Hindlimb muscle (tissue), 1 donor: Measurements from ENCODE around the gene VDAC2. TPM values are rescaled to one million over a fixed set of nuclear protein-coding genes. Genes with fewer than 3 reads are reported as not detected.
A peak's percentile ranks its signal among the peaks of the same experiment; 100 is the strongest.
"Not testable (repeated sequence)": the region's sequence is repeated elsewhere in the genome, so short reads cannot be mapped to it uniquely, and the experiment has no call there.

Source experiments
- DNase-seq: peaks from one replicate; pipeline ENCODE4 v3.0.0-alpha.2; 2013
- polyA plus RNA-seq: library from polyadenylated mRNA; unstranded; fragments of 120-200 nt; gene quantifications from one replicate; pipeline ENCODE4 v1.2.1, GENCODE V29; 2013; ENCODE audit not compliant: insufficient read length

VDAC2 gene, protein sequence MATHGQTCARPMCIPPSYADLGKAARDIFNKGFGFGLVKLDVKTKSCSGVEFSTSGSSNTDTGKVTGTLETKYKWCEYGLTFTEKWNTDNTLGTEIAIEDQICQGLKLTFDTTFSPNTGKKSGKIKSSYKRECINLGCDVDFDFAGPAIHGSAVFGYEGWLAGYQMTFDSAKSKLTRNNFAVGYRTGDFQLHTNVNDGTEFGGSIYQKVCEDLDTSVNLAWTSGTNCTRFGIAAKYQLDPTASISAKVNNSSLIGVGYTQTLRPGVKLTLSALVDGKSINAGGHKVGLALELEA
- polyA plus RNA-seq: 307 TPM

DNA sequence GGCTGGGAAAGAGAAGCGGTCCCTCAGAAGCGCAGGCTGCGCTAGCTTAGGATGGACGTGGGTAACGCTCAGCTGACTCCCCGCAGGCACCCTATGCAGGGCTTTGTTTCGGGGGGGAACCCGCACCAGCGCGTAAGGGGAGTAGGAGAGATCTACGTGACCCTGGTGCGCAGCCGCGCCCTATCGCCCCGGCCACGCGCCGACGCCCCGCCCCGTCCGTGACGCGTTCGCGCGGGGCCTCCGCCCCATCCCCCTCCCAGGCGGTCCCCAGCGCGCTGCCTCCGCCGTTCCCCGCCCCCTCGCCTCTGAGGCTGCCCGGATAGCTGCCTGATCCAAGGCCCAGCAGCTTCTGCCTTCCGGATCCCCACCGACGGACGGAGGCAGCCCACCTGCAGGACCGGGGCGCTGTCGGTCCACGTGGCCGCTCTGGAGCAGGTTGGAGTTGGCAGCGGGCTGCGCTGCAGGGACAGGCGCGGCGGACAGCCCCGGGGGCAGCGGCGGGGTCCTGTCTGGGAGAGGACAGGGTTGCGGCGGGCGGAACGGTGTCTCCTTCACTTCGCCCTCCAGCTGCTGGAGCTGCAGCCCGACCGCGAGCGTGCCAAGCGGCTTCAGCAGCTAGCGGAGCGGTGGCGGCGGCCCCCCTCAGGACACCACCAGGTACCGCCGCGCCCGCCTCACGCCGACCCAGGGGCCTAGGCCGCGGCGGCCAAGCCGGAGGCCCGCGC is at the start of gene VDAC2:
TSS of gene VDAC2 (plus strand) at position 515 of the 725 bp plus-strand sequence. CDS start 363 bp downstream, outside the sequence.
- peak; percentile 95 for DNase-seq

DNA sequence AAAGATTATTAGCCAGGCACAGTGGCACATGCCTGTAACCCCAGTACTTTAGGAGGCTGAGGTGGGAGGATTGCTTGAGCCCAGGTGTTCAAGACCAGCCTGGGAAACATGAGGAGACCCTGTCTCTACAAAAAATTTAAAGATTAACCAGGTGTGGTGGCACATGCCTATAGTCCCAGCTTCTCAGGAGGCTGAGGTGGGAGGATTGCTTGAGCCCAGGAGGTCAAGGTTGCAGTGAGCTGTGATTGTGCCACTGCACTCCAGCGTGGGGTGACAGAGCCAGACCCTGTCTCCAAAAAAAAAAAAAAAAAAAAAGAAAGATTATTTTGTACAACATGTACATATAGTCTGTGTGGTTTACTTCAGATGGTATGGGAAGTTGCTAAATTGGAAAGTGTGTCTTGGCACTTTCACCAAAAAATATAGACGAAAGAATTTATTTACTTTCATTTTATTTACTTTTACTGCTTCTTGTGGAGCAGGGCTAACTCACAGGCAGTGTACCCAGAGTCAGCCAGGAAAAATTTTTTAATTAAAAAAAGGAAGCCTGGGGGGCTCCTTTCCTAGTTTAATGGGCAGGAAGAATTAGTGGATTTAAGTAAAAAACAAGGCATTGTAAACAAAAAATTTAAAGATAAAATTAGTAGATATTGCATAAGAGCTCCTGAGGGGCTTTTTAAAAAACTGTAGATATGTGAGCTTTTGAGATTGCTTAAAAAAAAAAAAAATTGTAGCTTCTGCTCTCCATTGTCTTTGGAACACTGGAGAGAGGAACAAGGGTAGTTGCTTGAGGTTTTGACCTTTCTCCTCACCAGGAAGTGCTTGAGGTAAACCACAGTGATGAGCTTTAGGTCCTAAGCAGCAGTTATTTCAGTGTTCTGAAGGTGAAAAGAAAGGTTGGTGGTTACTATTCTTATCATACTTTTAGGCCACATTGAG is 44.6 kb upstream of the VDAC2 start:
- no peak for DNase-seq

DNA sequence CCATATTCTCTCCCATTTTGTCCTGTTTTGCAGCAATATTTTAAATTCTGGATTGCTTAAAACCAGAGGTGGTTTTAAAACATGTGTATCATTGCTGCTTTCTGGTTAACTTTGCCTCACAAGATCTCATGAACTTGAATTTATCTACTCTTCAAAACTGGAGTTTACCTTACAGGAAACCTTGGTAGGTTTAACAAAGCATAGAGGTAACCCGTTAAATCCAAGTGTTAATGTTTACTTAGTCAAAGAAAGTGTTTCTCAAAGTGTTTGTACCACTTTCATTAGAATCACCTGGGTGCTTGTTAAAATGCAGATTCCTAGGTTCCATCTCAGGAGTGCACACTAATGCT is 44.0 kb upstream of the VDAC2 start:
- no peak for DNase-seq

DNA sequence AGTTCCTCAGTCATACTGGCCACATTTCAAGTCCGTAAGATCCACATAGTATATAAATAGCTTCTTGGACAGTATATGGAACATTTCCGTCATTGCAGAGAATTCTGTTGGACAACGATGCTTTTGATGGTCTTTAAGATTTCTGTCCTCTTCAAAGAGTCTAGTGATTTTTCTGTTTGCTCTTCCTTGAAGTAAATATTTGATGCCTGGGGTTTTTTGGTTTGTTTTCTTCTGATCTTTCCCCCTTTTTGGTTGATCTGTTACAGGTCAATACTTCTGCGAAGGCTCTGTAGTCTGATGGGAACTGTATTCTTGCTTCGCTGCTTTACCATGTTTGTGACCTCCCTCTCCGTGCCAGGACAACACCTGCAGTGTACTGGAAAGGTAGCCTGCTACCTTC is 42.3 kb upstream of the VDAC2 start:
- no peak for DNase-seq

DNA sequence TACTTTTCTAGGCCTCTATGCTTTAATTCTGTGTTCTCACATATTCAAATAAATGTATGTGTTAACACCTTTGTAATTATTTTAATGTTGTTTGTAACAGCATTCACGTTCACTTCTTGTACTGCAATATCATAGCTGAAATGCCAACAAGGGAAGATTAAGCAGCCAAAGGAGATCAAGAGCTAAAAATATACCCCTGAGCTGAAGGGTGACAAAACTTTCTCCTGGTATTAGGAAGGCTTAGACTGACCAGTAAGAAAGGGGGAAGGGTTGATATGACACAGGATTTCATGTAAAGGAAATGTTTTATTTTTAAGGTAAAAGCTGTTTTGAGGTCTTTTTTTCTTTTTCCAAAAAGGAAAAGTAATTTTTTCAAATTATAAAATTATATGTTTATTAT is 40.4 kb upstream of the VDAC2 start:
- no peak for DNase-seq

DNA sequence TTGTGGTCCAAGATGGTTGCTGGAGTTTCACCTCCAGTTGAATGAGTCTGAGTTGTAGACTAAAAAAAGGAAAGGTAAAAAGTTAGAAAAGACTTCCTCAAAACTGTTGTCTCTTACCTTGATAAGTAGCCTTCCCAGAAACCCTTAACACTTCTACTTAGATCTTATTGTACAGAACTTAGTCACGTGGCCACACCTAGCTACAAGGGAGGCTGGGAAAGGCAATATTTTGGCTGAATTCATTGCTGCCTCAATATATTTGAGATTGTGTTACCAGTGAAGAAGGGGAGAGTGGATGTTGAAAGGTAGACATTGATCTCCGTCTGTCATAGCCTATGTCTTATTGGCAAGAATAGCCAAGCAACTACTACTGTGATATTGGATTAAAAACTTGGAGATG is 35.5 kb upstream of the VDAC2 start:
- no peak for DNase-seq

DNA sequence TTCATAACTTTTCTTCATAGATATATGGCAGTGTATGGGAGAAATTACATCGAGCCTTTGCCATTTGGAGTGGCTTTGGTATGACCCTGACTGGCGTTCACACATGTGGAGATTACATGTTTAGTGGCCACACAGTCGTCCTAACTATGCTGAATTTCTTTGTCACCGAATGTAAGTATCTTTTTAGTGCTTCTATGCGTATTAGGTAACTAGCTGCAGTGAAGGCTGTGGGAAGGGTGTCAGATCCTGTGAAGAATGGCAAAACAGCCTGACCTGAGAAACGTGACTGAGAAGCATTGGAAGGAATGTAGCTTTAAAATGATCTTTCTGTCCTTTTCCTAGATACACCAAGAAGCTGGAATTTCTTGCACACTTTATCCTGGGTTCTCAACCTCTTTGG is 34.5 kb upstream of the VDAC2 start:
- DNase-seq: no peak

DNA sequence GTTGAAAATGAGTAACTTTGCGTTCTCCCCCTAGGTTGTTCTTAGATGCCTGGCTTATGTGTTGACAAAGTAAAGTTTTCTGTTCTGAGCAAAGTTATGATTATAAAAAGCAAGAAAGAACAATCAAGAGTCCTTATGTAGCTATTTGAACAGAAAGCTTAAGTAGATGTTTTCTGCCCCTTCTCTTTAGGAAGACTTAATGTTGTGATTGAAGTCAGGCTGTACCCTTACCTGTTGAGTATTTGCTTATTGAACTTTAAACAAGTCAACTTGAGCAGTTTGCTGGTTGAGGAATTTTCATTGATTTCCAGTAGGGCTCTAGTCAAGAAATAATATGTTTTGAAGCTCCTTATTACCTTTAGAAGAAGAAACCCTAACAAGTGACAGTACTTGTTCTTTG is 33.9 kb upstream of the VDAC2 start:
- no peak for DNase-seq

DNA sequence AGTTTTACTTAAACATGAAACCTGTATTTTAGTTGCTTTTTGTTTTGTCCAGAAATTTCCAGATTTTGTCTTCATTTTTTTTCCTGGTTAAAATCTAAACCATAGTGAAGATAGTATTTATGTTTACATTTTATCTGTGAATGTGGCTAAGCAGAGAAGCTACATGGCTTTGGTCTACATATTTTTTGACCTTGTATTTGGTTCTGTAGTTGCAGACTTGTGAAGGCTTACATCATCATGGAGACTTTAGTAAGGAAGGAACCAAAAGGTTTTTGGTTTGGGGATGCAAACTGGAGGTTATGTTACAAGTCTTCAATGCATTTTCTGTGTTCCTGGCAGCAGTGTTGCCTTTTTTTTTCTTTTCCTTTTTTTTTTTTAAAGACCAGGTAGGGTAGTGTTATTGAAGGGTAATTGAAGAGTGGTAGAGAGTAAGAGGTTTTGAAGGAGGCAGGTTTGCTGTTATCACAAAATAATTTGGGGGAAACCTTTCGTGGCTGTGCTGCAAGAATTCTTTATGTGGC is 30.9 kb upstream of the VDAC2 start:
- DNase-seq: no peak

DNA sequence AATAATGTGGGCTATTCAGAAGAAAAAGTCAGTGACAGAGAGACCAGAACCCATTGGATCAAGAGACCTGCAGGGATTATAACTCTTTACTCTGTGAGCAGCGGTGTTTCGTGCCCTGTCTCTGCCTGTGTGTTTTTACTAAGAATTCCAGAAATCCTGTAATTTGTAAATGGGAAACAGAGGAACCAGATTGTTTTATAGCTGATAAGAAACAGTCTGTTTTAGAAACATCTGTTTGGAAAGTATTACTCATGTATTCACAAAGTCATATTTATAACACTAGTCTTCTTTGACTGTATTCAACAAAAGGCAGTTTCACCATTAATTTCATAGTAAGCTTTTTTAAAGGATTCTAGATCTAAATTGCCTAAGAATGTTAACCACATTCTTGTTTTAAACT is 30.0 kb upstream of the VDAC2 start:
- DNase-seq: no peak

DNA sequence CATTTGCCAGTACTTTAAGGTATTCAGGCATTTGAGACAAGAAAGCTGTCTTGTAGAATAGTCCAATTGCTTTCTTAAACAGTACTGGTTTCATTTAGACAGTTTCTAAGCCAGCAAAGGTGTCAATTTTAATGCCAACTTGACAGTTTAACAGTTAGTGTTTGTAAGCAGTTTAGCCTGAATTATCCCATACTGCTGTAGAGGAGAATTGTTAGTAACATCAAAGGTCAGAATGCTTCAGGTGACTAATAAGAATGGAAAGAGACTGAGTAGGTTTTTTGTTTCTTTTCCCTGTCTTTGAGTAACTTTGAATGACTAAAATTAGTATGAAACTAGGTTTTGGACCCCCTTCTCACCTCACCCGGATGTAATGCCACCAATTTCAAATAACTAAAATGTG is 29.5 kb upstream of the VDAC2 start:
- no peak for DNase-seq

DNA sequence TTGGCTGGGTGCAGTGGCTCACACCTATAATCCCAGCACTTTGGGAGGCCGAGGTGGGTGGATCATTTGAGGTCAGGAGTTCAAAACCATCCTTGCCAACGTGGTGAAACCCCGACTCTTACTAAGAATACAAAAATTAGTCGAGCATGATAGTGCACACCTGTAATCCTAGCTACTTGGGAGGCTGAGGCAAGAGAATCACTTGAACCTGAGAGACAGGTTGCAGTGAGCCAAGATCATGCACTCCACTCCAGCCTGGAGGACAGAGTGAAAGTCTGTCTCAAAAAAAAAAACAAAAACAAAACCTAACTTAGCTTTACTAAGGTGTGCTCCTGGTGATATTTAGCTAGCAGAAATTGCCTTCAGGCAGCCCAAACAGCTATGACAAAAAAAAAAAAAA is 24.3 kb upstream of the VDAC2 start:
- no peak for DNase-seq

DNA sequence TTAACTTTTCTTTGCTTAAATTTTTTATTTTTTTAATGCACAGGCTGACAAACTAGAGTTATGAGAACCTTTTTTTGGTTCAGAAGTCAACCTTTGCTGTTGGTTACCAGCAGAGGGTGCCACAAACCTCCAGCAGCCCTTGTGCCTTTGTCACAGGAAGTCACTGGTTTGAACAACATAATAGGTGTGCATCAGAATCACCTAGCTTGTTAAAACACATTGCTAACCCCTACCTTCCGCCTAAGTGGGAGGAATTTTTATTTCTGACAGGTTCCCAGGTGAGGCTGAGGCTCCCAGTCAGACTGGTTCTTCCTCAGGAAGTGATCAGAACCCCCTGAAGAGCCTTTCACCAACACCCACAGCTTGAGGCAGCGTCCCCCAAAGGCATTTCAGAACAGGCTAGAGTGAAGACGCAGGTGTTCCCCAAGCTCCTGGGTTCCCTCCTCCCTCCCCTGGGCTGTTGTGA is 22.6 kb upstream of the VDAC2 start:
- peak; percentile 11 for DNase-seq

DNA sequence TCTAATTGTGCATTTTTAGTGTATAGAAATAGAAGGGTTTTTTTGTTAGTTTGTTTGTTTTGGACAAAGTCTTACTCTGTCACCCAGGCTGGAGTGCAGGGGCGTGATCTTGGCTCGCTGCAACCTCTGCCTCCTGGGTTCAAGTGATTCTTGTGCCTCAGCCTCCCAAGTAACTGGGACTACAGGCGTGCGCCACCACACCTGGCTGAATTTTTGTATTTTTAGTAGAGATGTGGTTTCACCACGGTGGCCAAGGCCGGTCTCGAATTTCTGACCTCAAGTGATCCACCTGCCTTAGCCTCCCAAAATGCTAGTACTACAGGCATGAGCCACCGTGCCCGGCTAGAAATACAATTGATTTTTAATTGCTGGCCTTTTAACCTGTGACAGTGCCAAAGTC is 22.1 kb upstream of the VDAC2 start:
- not testable (repeated sequence) for DNase-seq

DNA sequence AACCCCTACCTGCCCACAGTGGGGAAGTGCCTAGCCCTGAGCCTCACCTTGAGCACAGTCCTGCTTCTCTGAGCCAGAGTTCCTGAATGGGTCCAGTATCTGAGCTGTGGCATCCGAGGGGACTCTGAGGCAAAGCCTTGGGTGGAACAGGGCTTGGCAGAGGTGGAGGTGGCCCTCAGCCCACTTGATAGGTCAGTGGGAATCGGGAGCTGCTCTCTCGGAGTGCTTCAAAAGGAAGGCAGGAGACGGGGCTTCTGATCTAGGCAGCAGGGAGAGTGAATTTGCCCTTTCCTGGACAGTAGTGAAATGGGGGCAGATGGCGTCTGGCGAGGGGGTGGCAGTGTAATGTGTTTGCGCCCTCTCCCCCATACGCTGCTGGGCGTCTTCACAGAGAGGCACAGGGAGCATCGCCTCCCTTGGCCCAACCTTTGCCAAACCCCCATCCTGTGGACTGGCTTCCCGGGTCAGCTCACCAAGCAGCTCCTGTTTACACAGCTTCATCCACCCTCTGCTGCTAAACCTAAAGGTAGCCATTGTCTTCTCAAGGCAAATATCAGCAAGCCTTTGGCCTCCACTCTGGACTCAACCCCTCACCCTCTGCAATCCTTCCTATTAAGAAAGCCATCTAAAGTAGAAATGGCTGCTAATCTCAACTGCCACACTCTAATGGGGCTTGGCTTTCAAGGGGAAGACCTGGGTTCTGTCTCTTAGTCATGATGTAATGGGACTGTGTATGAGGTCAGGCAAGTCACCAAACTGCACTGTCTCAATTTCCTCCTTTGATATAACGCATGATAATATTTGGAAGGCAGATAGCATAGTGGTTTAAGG is 21.1 kb upstream of the VDAC2 start:
- DNase-seq: no peak

DNA sequence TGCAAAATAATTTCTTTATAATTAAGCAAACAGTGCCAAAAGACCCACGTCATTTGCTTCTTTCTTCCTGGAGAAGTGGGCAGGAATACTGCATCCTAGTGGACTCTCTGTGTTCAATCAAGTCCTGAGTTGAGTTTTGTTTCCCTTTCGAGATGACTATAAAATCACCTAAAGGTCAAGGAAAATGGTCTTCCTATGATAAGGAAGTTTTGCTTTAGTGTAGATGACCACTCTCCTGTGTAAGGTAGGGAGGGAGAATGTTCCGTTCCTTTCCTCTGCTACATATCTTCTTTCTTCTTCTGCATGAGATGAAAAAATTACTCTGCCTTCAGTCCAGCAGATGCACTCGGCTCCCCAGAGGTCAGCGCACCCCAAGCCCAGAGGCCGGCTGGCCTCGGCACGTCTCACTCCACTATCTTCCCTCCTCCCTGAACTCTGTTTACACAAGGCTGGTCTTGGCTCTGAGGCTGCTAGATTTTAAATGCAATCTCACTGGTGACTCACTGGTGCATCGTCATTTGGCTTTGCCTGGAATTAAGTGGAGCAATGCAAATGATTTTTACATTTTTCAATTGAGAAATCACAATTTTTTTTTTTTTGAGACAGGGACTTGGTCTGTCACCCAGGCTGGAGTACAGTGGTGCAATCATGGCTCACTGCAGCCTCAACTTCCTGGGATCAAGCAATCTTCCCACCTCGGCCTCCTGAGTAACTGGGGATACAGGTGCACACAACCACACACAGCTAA is 18.6 kb upstream of the VDAC2 start:
- DNase-seq: no peak

DNA sequence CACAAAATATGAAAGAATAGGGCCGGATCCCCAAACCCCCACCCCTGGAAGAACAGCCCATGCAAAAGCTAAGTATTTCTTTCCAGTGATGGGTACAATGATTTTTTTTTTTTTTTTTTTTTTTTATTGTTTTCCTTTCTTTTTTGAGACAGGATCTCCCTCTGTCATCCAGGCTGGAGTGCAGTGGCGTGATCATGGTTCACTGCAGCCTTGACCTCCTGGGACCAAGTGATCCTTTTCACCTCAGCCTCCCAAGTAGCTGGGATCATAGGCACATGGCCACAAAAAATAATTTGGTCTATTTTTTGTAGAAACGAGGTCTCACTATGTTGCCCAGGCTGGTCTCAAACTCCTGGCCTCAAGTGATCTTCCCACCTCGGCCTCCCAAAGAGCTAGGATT is 16.0 kb upstream of the VDAC2 start:
- DNase-seq: not testable (repeated sequence)

DNA sequence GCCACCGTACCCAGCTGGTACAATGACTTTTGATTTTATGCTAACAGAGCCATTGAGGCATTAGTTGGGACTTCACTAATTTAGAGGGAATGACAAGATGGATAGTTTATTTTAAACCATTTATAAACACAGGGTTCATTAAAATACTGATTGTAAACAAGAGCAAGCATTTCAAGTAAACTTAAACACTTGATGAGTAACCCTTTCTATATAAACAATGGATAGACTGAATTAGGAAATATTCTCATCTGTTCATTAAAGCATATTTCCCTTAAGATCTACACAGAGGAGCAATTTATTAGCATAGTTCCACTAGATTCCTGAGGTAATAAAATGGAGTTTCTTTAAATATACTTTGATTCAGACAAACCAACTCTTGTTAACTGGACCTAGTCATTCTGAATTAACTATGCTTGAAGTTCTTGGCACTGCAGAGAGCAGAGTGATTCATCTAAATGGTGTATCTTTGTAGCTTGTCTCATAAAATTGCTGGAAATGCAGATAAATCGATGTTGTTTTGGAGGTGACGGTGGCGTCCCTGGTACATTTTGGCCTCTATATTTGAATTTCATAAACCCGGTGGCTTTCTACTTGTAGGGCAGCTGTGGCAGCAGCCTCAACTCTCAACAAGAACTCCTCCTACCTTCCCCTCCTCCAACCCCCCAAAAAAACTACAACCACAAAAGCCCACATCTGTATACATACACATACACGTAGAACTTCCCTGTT is 15.4 kb upstream of the VDAC2 start:
- DNase-seq: no peak

DNA sequence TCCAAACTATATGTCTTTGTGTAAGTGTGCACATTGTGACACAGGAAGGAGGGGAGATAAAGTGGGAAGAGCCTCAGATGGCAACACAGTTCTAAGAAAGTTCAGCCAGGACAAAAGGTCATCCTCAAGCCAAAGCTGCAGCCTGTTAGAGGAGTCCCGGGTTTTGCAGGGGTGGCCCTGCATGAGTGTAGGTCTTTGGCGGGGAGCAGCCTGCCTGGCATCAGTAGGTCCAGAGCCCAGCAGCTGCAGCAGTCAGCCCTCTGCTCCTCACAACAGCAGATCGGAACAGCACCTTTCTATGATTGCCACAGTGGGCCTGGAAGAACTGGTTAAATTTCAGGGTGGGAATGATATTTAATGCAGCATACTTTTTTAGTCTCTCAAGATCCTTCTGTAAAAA is 13.5 kb upstream of the VDAC2 start:
- no peak for DNase-seq

DNA sequence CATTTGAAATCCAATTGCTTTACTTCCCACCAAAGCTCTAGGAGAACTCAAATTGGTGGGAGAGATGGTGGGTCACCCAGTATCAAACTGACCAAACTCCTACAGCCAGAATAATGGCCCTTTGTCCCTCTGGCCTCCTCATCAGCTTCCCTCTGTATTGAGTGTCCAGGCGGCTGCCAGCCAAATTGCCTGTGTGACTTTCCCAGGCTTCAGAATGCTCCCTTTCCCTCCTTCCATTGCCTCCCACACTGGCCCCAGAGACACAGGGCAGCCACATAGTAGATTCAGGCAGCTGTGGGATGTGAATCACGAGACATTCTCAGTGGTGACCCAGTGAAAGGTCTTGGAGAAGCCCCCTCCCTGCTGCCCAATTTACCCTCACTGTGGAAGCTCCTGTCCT is 12.7 kb upstream of the VDAC2 start:
- no peak for DNase-seq

DNA sequence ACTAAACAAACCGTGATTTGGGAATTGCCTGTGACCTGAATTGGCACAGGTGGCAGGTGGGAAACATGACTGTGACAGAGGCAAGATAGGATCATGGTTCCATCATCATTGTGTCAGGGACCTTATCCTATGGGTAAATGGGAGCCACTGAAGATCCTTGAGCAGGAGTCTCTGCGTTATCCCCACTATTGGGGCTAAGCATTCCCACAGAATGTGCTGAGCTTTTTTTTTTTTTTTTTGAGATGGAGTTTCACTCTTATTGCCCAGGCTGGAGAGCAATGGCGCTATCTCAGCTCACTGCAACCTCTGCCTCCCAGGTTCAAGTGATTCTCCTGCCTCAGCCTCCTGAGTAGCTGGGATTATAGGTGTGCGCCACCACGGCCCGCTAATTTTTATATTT is 10.6 kb upstream of the VDAC2 start:
- not testable (repeated sequence) for DNase-seq
